K562 (cell line): ENCODE data around the gene RBMS3. TPM values are rescaled to one million over a fixed set of nuclear protein-coding genes. Genes with fewer than 3 reads are reported as not detected.

Experiments
- MLX ChIP-seq, 2 experiments: fragments of 450-650 bp in 1 of 2; sonication (generic) in 1 of 2; formaldehyde crosslinking; conservative IDR thresholded peaks; 2 replicates each; pipeline versions ENCODE4 v1.4.0 to v1.8.1; 2020 to 2022; ENCODE audit warnings: mild to moderate bottlenecking in 1 of 2, missing genetic modification reagents in 1 of 2
- POLR2H ChIP-seq: IDR thresholded peaks from 2 replicates; pipeline ENCODE4 v1.6.1; 2016; ENCODE audit warnings: missing genetic modification characterization, low read depth, mild to moderate bottlenecking, control low read depth, missing compliant biosample characterization, moderate library complexity
- ZNF407 ChIP-seq: fragments of 450-650 bp; IDR thresholded peaks from 2 replicates; pipeline ENCODE4 v1.6.1; 2016; ENCODE audit warnings: low read depth
- polyA plus RNA-seq, 8 experiments: library from polyadenylated mRNA; depleted of rRNA in 4 of 8; stranded (reverse) in 5 of 8; unstranded in 3 of 8; fragments of >200 nt; fragmentation: Nextera tagmentation in 2 of 8; fragmentation: Illumina TruSeq in 1 of 8; extraction: Ambion mirVana in 2 of 8; extraction: Trizol in 1 of 8; gene quantifications; 2 replicates each; pipeline versions ENCODE4 v1.2.1 to v1.2.3, GENCODE V29; 2011 to 2014; ENCODE audit warnings: inconsistent platforms in 1 of 8, missing spikeins in 1 of 8
- total RNA-seq, 7 experiments: library from RNA; depleted of rRNA in 6 of 7; stranded (reverse); fragments of >200 nt in 6 of 7; fragmentation: Illumina TruSeq in 2 of 7; extraction: Trizol in 2 of 7; gene quantifications; 2 replicates each; pipeline versions ENCODE4 v1.2.1 to v1.2.3, GENCODE V29; 2011 to 2021; ENCODE audit warnings: low replicate concordance in 1 of 7

RBMS3 gene
- total and polyA plus RNA-seq, 9 of the 15 experiments (the other 6 are each of a cell fraction or from before 2014, with no cell fraction given), result 0.20 TPM; not detected in 8

GRCh38 chr3:29644261-29644660 lies 363.4 kb downstream of the RBMS3 start (continued):
- TF ChIP-seq ZNF407 (no peak), MLX (CRISPR knock-in tag; conservative IDR thresholded peaks at IDR 0.05) (no peak), POLR2H (tag) (no peak)
- TF ChIP-seq, all 486 proteins: peak for 0
